T-helper 1 cell treated with Interleukin-12 subunit alpha and Interleukin-12 subunit beta and Interleukin-4 antibody, amounts not matched to agents 30 ng/mL and 1 ng/mL, for 36 hours (primary cell): Measurements from ENCODE around the gene ZNF846. TPM values are rescaled to one million over a fixed set of nuclear protein-coding genes. Genes with fewer than 3 reads are reported as not detected.
"Not testable (repeated sequence)": the region's sequence is repeated elsewhere in the genome, so short reads cannot be mapped to it uniquely, and the experiment has no call there.

ENCODE experiments used
- intact Hi-C: fragments of 100-400 bp; cut with micrococcal nuclease; formaldehyde crosslinking; loops from one replicate; pipeline ENCODE4 v1.15.1; 2024
- total RNA-seq: library from RNA; stranded (reverse); gene quantifications from 2 replicates; pipeline ENCODE4 v1.2.3, GENCODE V29; 2022

The ZNF846 gene
- total RNA-seq, 1 donor from 2014 or later, result 3.7 TPM

GRCh38 chr19:9785367-9786331, 17.1 kb upstream of the ZNF846 start:
- intact Hi-C loops, result loop anchor here (1.0 to 2.0 kb wide), 5 partner anchors 11 to 477 kb away; partner anchors contain the start of genes FBXL12, PIN1, ZNF699 and ZNF846

GRCh38 chr19:9784163-9784496, 15.6 kb upstream of the ZNF846 start:
- intact Hi-C loops, result loop anchor here (2.0 kb wide), 1 partner anchor 475 kb away; the partner anchor contains the start of gene ZNF699

GRCh38 chr19:9782338-9782737, 13.8 kb upstream of the ZNF846 start:
- intact Hi-C loops, result no loop called here

GRCh38 chr19:9757544-9758501, 10.7 kb downstream of the ZNF846 start:
- intact Hi-C loops, result no loop called here

- intact Hi-C loops, result no loop called here
These were observed 15.7 kb downstream of the ZNF846 start for GRCh38 chr19:9752701-9753443.

GRCh38 chr19:9751446-9751845, 17.1 kb downstream of the ZNF846 start:
- intact Hi-C loops, result no loop called here

GRCh38 chr19:9741476-9742171, 26.9 kb downstream of the ZNF846 start:
- intact Hi-C loops, result no loop called here

GRCh38 chr19:9735986-9736385, 32.6 kb downstream of the ZNF846 start:
- intact Hi-C loops, result no loop called here

GRCh38 chr19:9730056-9730455, 38.5 kb downstream of the ZNF846 start:
- intact Hi-C loops, result not testable (repeated sequence)

- intact Hi-C loops, result no loop called here
These were observed 39.4 kb downstream of the ZNF846 start for GRCh38 chr19:9729162-9729561.

- intact Hi-C loops, result no loop called here
These were observed 40.9 kb downstream of the ZNF846 start for GRCh38 chr19:9727644-9728043.

GRCh38 chr19:9725508-9726201, 42.9 kb downstream of the ZNF846 start:
- intact Hi-C loops, result not testable (repeated sequence)

- intact Hi-C loops, result no loop called here
These were observed 44.4 kb downstream of the ZNF846 start for GRCh38 chr19:9724157-9724556.

- intact Hi-C loops, result no loop called here
These were observed 46.7 kb downstream of the ZNF846 start for GRCh38 chr19:9721861-9722260.

GRCh38 chr19:9720541-9720940, 48.0 kb downstream of the ZNF846 start:
- intact Hi-C loops, result no loop called here

- intact Hi-C loops, result no loop called here
These were observed 56.7 kb downstream of the ZNF846 start for GRCh38 chr19:9711815-9712214.

GRCh38 chr19:9709305-9709704, 59.2 kb downstream of the ZNF846 start:
- intact Hi-C loops, result no loop called here

GRCh38 chr19:9705836-9706235, 62.7 kb downstream of the ZNF846 start:
- intact Hi-C loops, result no loop called here

- intact Hi-C loops, result no loop called here
These were observed 66.4 kb downstream of the ZNF846 start for GRCh38 chr19:9702186-9702585.
